Activated CD4-positive, CD25-positive, alpha-beta regulatory T cell treated with anti-CD3 and anti-CD28 coated beads, Interleukin-2, amount 50 U/mL, for 24 hours (primary cell): ENCODE data around the gene ZNF350.
A peak's percentile ranks its signal among the peaks of the same experiment; 100 is the strongest.
"Not testable (repeated sequence)": the region's sequence is repeated elsewhere in the genome, so short reads cannot be mapped to it uniquely, and the experiment has no call there.

Source experiments
- ATAC-seq, 2 donors: fragments of 150-1000 bp; cut with Tn5 transposase; one replicate each; pipeline ENCODE4 v1.10.0; 2021; ENCODE audit warnings: mild to moderate bottlenecking in 1 of 2, moderate library complexity in 1 of 2

The ZNF350 gene

GRCh38 chr19:51970718-51971117 lies 15.9 kb downstream of the ZNF350 start:
- ATAC-seq: no peak

- ATAC-seq: no peak
Measured at GRCh38 chr19:51965583-51965982, 21.1 kb downstream of the ZNF350 start.

GRCh38 chr19:51960621-51961233 lies 25.9 kb downstream of the ZNF350 start:
- ATAC-seq: not testable (repeated sequence)

DNA sequence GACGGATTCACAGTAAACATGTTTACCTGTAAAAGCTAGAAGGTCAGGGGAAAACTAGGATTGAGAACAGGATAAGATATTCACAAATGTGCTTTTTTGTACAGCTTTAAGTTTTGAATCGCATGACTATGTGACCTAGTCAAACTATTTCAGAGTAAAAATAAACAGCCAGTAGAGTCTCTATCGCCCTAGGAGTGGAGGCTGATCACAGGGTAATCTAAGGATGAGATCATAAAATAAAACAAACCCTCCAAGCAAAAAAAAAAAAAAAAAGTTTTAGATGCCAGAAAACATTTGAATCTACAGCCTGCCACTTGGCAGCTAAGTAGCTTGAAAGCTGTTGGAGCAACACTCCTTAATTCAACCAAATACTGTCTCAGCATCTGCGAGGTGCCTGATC lies 26.8 kb downstream of the ZNF350 start:
- no peak for ATAC-seq

GRCh38 chr19:51957846-51958245 lies 28.8 kb downstream of the ZNF350 start:
- ATAC-seq: not testable (repeated sequence)

- no peak for ATAC-seq
Measured at GRCh38 chr19:51948975-51949374, 37.7 kb downstream of the ZNF350 start.

GRCh38 chr19:51946602-51947001 lies 40.0 kb downstream of the ZNF350 start:
- no peak for ATAC-seq

GRCh38 chr19:51944798-51945552 lies 41.7 kb downstream of the ZNF350 start:
- ATAC-seq: no peak

GRCh38 chr19:51938936-51939335 lies 47.7 kb downstream of the ZNF350 start:
- no peak for ATAC-seq

DNA sequence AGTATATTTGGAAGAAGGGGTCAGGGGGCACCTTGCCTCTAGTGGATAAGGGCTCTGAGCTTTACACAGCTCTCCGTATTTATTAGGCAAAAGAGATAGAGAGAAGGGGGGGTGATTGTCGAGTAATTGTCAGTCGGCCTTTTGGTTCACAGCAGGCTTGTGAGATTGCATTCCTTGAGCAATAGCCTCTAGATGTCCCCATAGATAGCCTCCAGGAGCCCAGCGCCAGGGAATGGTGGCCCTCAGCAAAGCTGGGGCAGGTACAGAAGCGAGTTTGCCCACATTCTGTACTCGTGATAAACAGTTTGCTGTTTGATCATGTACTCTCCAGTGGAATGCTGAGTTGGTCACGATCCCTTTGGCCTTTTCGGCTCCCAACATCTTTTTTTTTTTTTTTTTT lies 54.7 kb downstream of the ZNF350 start:
- no peak for ATAC-seq

- no peak for ATAC-seq
Measured at GRCh38 chr19:51927859-51928258, 58.8 kb downstream of the ZNF350 start.

DNA sequence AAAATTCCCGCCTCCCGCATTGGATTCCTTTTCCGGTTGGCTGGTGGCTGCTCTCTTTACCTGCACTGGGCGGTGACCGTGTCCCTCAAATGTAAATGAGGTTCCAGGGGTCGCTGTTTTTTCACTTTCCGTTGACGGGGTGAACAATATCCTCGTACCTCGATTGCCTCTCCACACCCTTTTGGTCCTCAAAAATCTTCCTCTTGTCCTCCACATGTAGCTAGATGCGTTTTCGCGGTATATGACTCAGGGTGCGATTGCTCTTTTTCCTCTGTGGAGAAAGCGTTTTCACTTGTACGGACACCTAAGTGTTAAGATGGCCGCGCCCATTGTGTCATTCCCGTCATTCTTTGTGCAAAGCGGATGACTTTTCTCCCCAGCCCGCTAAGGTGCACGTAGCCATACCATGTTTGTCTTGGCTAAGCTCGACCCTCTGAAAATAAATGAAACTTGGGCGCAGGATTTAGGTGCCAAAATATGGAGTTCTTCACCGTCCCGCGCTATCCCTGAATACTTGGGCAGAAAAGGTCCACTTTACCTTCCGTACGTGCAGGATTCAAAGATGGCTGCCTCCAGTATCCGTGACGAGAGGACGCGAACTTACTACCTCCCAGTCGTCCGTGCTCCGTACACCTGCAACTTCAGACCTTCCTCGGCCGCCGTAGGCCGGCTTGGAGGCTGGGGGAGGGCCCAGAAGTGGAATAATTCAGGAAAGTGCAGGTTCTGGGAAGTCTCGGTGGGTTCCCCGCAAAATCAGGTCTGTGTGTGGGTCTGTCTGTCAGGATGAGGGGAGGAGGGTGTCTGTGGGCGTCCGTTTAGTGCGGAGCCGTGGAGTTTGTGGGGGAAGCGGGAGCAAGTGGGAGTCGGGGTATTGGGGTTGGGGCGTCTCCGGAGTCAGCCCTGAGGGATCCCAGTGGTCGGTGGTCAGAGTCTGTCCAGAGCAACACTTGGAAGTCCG lies 59.6 kb downstream of the ZNF350 start, which contains the start of gene ZNF613:
Gene ZNF613, plus strand, starts transcription at position 689 of the 958 bp plus-strand sequence. CDS start 8,749 bp downstream, outside the sequence.
- peak; percentile 89 to 91 for ATAC-seq

- ATAC-seq: no peak
Measured at GRCh38 chr19:51926426-51926783, 60.2 kb downstream of the ZNF350 start.

- ATAC-seq: no peak
Measured at GRCh38 chr19:51921949-51922348, 64.7 kb downstream of the ZNF350 start.

GRCh38 chr19:51919606-51920005 lies 67.0 kb downstream of the ZNF350 start:
- ATAC-seq: no peak

- no peak for ATAC-seq
Measured at GRCh38 chr19:51916167-51916566, 70.5 kb downstream of the ZNF350 start.

GRCh38 chr19:51915324-51915867 lies 71.2 kb downstream of the ZNF350 start:
- no peak for ATAC-seq
